Peyer's patch (tissue), 4 donors: ENCODE data around the gene SLC38A11. TPM values are rescaled to one million over a fixed set of nuclear protein-coding genes. Genes with fewer than 3 reads are reported as not detected.

Experiments used
- DNase-seq, 3 donors: peaks; one replicate each; pipeline ENCODE4 v3.0.0-alpha.2; 2017 to 2019
- H3K27ac ChIP-seq, 4 donors: fragments of 200-600 bp; sonication (generic); one replicate each; pipeline ENCODE4 v1.5.1; 2016 to 2019
- H3K27me3 ChIP-seq, 2 donors: fragments of 200-600 bp; sonication (generic); one replicate each; pipeline ENCODE4 v1.5.1; 2019
- H3K36me3 ChIP-seq, 3 donors: fragments of 200-600 bp; sonication (generic); one replicate each; pipeline ENCODE4 v1.5.1; 2016 to 2019
- H3K4me1 ChIP-seq, 4 donors: fragments of 200-600 bp; sonication (generic); one replicate each; pipeline ENCODE4 v1.5.1; 2016 to 2019
- H3K4me3 ChIP-seq, 4 donors: fragments of 200-600 bp; sonication (generic); 1 replicate in 3 of 4; 2 replicates in 1 of 4; pipeline ENCODE4 v1.5.1; 2016 to 2019; ENCODE audit warnings: mild to moderate bottlenecking in 1 of 4
- H3K9me3 ChIP-seq, 4 donors: fragments of 200-600 bp; sonication (generic); one replicate each; pipeline ENCODE4 v1.5.1; 2016 to 2019; ENCODE audit warnings: mild to moderate bottlenecking in 1 of 4
- POLR2A ChIP-seq, 2 donors: fragments of 450-650 bp; IDR thresholded peaks; one replicate each; pipeline ENCODE4 v1.5.1; 2017; ENCODE audit warnings: antibody characterized with exemption in 2 of 2, mild to moderate bottlenecking in 2 of 2, moderate library complexity in 2 of 2
- total RNA-seq, 4 donors: library from RNA; depleted of rRNA; stranded (reverse); fragments of >200 nt; gene quantifications; one replicate each; pipeline ENCODE4 v1.1.0, GENCODE V29; 2016
- TF ChIP-seq, protein P1 (sequence below), 6 experiments: fragments of 450-650 bp in 4 of 6; fragments of 200-600 bp in 2 of 6; sonication (generic) in 1 of 6; IDR thresholded peaks; one replicate each; pipeline ENCODE4 v1.5.1; 2017 to 2019; ENCODE audit warnings: antibody characterized with exemption in 6 of 6, mild to moderate bottlenecking in 3 of 6, moderate library complexity in 1 of 6

Gene SLC38A11
- total RNA-seq, 4 donors from 2014 or later: 3.2 to 13.1 (median 7.0) TPM; not detected in 1

DNA sequence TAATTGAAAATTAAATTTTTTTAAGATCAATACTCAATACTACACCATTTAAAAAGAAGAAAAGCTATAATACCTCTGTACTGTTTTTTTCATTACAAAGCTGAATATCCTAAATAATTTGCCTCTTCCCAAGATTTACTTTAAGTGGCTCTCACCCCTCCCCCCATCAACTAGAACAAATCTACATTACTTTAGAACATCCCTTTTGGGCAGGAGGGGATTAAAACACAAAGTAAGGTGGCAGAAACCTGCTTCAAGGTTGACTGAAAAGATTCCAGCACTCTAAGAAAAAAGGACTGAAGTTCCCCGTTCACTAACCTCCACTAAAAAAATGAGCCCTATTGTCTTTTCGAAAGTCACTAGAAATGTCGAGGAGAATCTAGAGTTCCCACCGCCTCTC lies 42.3 kb downstream of the SLC38A11 start:
- no peak overlapping the region for H3K27ac ChIP-seq
- no peaks in the 10 kb centered on the region for H3K27me3 ChIP-seq
- H3K4me1 ChIP-seq: peaks cover 0 to 6% (median 0%) of the 10 kb centered on the region in 4 donors
- no peak for DNase-seq
- TF ChIP-seq, protein P1, sequence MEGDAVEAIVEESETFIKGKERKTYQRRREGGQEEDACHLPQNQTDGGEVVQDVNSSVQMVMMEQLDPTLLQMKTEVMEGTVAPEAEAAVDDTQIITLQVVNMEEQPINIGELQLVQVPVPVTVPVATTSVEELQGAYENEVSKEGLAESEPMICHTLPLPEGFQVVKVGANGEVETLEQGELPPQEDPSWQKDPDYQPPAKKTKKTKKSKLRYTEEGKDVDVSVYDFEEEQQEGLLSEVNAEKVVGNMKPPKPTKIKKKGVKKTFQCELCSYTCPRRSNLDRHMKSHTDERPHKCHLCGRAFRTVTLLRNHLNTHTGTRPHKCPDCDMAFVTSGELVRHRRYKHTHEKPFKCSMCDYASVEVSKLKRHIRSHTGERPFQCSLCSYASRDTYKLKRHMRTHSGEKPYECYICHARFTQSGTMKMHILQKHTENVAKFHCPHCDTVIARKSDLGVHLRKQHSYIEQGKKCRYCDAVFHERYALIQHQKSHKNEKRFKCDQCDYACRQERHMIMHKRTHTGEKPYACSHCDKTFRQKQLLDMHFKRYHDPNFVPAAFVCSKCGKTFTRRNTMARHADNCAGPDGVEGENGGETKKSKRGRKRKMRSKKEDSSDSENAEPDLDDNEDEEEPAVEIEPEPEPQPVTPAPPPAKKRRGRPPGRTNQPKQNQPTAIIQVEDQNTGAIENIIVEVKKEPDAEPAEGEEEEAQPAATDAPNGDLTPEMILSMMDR (IDR thresholded peaks at IDR 0.05): no peak
- TF ChIP-seq POLR2A (IDR thresholded peaks at IDR 0.05): no peak
- H3K36me3 ChIP-seq: no peaks in the 10 kb centered on the region
- H3K9me3 ChIP-seq: no peaks in the 10 kb centered on the region
- H3K4me3 ChIP-seq: no peak overlapping the region

DNA sequence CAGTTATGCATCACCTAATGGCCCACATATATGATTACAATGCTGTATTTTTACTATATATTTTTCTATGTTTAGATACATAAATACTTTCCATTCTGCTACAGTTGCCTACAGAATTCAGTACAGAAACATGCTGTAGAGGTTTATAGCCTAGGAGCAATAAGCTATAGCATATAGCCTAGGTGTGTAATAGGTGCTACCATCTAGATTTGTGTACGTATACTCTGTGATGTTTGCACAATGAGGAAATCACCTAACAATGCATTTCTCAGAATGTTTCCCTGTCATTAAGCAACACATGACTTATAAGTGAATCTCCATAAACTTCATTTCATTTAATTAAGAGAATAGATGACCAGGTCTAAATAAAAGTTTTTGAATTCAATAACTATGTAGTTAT lies 43.5 kb downstream of the SLC38A11 start:
- peaks cover 0 to 6% (median 0%) of the 10 kb centered on the region in 4 donors for H3K4me1 ChIP-seq

DNA sequence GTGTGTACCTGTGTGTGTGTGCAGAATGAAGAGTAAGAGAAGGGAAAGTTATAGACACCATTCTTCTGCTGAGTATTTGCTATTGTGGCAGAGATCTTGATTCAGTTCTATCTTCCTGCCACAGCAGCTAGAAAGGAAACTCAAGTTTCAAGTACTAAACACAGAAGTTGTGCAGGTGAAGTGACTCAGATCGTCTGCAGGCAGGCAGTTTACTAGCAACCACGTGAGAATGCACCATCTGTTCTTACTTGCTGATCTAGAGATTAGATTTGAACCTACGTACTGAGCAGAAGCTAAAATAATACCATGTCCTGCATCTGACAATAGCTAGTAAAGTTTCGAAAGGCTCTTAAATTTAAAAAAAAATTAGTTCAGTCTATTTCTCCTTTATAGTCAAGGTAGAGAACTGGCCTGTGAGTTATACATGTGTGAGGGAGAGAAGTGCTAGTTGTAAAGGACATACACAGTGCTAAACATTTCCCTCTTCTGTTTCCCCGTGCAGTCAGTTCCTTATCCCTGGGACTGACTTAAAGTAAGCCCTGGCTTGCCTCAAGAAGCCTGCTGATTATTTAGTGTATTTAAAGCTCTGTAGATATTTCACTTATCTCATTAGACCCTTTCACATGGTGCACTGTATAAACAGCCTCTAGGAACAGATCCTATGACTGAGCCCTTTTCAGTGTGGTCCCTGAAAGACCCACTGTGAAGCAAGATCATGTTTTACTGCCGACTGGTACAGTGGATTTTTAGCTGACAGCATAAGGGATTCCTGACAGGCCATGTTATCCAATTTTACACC lies 45.0 kb downstream of the SLC38A11 start:
- H3K4me3 ChIP-seq: no peak overlapping the region

More for the DNA sequence above, 43.5 kb downstream of the SLC38A11 start:
- Histone ChIP-seq H3K9me3 (no peaks in the 10 kb centered on the region), H3K27ac (no peak overlapping the region), H3K4me3 (no peak overlapping the region), H3K27me3 (no peaks in the 10 kb centered on the region), H3K36me3 (no peaks in the 10 kb centered on the region)
- TF ChIP-seq, protein P1 (IDR thresholded peaks at IDR 0.05): no peak
- no peak for TF ChIP-seq POLR2A (IDR thresholded peaks at IDR 0.05)
- no peak for DNase-seq

DNA sequence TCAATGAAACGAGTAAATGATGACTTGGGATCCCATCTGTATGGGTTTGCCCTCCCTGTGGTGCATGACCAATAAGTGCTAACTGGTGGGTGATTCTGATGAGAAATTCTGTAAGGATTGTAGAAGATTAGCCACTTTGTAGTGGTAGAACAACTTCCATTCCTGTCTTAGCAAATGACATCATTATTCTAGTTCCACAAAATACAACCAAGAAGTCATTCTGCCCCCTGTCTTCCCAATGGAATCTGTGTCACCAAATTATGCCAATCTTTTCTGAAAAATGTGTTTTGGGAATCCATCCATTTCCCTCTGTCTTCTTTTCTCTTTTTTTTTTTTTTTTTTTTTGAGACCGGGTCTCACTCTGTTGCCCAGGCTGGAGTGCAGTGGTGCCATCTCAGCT lies 48.4 kb downstream of the SLC38A11 start:
- H3K4me3 ChIP-seq: no peak overlapping the region
- no peaks in the 10 kb centered on the region for H3K27me3 ChIP-seq
- H3K9me3 ChIP-seq: no peaks in the 10 kb centered on the region
- H3K36me3 ChIP-seq: no peaks in the 10 kb centered on the region
- no peak for TF ChIP-seq POLR2A (IDR thresholded peaks at IDR 0.05)
- TF ChIP-seq, protein P1 (IDR thresholded peaks at IDR 0.05): no peak
- no peaks in the 10 kb centered on the region for H3K4me1 ChIP-seq
- H3K27ac ChIP-seq: no peak overlapping the region
- DNase-seq: no peak

More for the DNA sequence above, 45.0 kb downstream of the SLC38A11 start:
- peak overlapping the region in 3 of 4 donors; percentile 4 to 23 (median 18) for H3K27ac ChIP-seq
- TF ChIP-seq, protein P1 (IDR thresholded peaks at IDR 0.05): no peak
- no peak for TF ChIP-seq POLR2A (IDR thresholded peaks at IDR 0.05)
- peak in 2 of 3 donors; percentile 24 to 69 for DNase-seq
- peaks cover 0 to 6% (median 0%) of the 10 kb centered on the region in 4 donors for H3K4me1 ChIP-seq
- no peaks in the 10 kb centered on the region for H3K27me3 ChIP-seq
- H3K36me3 ChIP-seq: no peaks in the 10 kb centered on the region
- H3K9me3 ChIP-seq: no peaks in the 10 kb centered on the region

DNA sequence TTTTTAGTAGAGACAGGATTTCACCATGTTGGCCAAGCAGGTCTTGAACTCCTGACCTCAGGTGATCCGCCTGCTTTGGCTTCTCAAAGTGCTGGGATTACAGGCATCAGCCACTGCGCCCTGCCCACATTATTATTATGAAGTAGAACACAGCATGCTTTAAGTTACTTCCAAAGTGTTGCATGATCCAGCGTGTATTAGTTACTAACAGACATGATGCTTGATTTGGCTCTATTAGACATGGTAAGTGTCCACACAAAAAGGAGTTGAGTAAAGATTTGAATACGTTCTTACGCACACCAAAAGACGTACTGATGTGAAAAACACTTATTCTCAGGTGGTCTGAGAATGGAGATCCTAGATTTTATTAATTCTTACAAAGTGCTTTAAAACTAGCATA lies 50.0 kb downstream of the SLC38A11 start:
- TF ChIP-seq POLR2A (IDR thresholded peaks at IDR 0.05): no peak
- TF ChIP-seq, protein P1 (IDR thresholded peaks at IDR 0.05): no peak

More for the DNA sequence above, 50.0 kb downstream of the SLC38A11 start:
- H3K4me3 ChIP-seq: no peak overlapping the region
- no peak for DNase-seq
- H3K27me3 ChIP-seq: no peaks in the 10 kb centered on the region
- H3K4me1 ChIP-seq: no peaks in the 10 kb centered on the region
- H3K36me3 ChIP-seq: no peaks in the 10 kb centered on the region
- no peak overlapping the region for H3K27ac ChIP-seq
- no peaks in the 10 kb centered on the region for H3K9me3 ChIP-seq
